ENCODE data around the gene MTERF1. TPM values are rescaled to one million over a fixed set of nuclear protein-coding genes. Genes with fewer than 3 reads are reported as not detected.
"Not testable (repeated sequence)": the region's sequence is repeated elsewhere in the genome, so short reads cannot be mapped to it uniquely, and the experiment has no call there.

The MTERF1 gene
- polyA plus RNA-seq, 12 donors, result 7.2 to 14.0 (median 11.4) TPM; not detected in 1

GRCh38 chr7:91888271-91889175, 8.0 kb upstream of the MTERF1 start:
- not testable (repeated sequence) for DNase-seq

- DNase-seq, result not testable (repeated sequence)
These were observed 7.1 kb upstream of the MTERF1 start for GRCh38 chr7:91887336-91888213.

- no peak for DNase-seq
These were observed 3.3 kb upstream of the MTERF1 start for GRCh38 chr7:91883676-91884362.

- no peak for DNase-seq
These were observed 488 bp downstream of the MTERF1 start for GRCh38 chr7:91880016-91880412.

GRCh38 chr7:91876391-91877133, 3.9 kb downstream of the MTERF1 start:
- DNase-seq, result no peak

- no peak for DNase-seq
These were observed 4.7 kb downstream of the MTERF1 start for GRCh38 chr7:91875851-91876250.

GRCh38 chr7:91872928-91873327, 7.6 kb downstream of the MTERF1 start:
- no peak for DNase-seq

- DNase-seq, result no peak
These were observed 8.4 kb downstream of the MTERF1 start for GRCh38 chr7:91872069-91872468.

- DNase-seq, result no peak
These were observed 10.8 kb downstream of the MTERF1 start for GRCh38 chr7:91869661-91870060.

- no peak for DNase-seq
These were observed 13.8 kb downstream of the MTERF1 start for GRCh38 chr7:91866599-91867148.

GRCh38 chr7:91865511-91865910, 15.0 kb downstream of the MTERF1 start:
- no peak for DNase-seq

- not testable (repeated sequence) for DNase-seq
These were observed 15.9 kb downstream of the MTERF1 start for GRCh38 chr7:91864604-91865003.

GRCh38 chr7:91864070-91864469, 16.4 kb downstream of the MTERF1 start:
- DNase-seq, result no peak

- DNase-seq, result no peak
These were observed 28.2 kb downstream of the MTERF1 start for GRCh38 chr7:91852263-91852741.

- DNase-seq, result no peak
These were observed 30.0 kb downstream of the MTERF1 start for GRCh38 chr7:91850455-91850854.

- DNase-seq, result no peak
These were observed 32.5 kb downstream of the MTERF1 start for GRCh38 chr7:91847876-91848588.

- DNase-seq, result no peak
These were observed 33.3 kb downstream of the MTERF1 start for GRCh38 chr7:91847231-91847630.

- no peak for DNase-seq
These were observed 34.1 kb downstream of the MTERF1 start for GRCh38 chr7:91846436-91846835.

GRCh38 chr7:91843831-91844230, 36.7 kb downstream of the MTERF1 start:
- DNase-seq, result no peak

- no peak for DNase-seq
These were observed 42.1 kb downstream of the MTERF1 start for GRCh38 chr7:91838439-91838838.
